Endothelial cell of umbilical vein (primary cell): ENCODE measurements around the gene ELMO1. TPM values are rescaled to one million over a fixed set of nuclear protein-coding genes. Genes with fewer than 3 reads are reported as not detected.

Experiments
- BruUV-seq: library from RNA; stranded (reverse); fragments of 400-500 nt; replicated peaks from 2 replicates; lab custom pipeline; 2021; lab: Mats Ljungman, UMichigan
- CTCF ChIA-PET: fragments of 300-600, 350-600 bp; sonication (Branson Sonifier 250); formaldehyde crosslinking; loops from one replicate; lab custom pipeline; 2021; ENCODE audit warnings: antibody characterized with exemption, inconsistent platforms; lab: Charles Lee
- POLR2A ChIA-PET: fragments of 300-600, 350-600 bp; sonication (Branson Sonifier 250); formaldehyde crosslinking; loops from one replicate; lab custom pipeline; 2021; ENCODE audit warnings: antibody characterized with exemption, inconsistent platforms; lab: Charles Lee
- DNase-seq: peaks from one replicate; pipeline ENCODE4 v3.0.0-alpha.2; 2011; ENCODE audit warnings: low read depth, low spot score
- FAIRE-seq: peaks from 2 replicates; lab custom pipeline; 2011; peaks lifted over from hg19 to GRCh38; lab: Jason Lieb, UNC
- H2AFZ ChIP-seq: 2 replicates; pipeline ENCODE4 v1.6.0; 2012; ENCODE audit warnings: low read depth, low read length, control low read depth, inconsistent platforms
- H3K27ac ChIP-seq: 2 replicates; pipeline ENCODE4 v1.5.1; 2011; ENCODE audit warnings: low read depth, mild to moderate bottlenecking, control low read depth, low read length, moderate library complexity; ENCODE audit not compliant: insufficient read depth
- H3K27me3 ChIP-seq, 2 experiments: 2 replicates each; pipeline versions ENCODE4 v1.6.0 to v1.6.1; 2011; ENCODE audit warnings: low read length in 2 of 2, mixed read lengths in 1 of 2; ENCODE audit not compliant: control insufficient read depth in 2 of 2, insufficient read depth in 2 of 2
- H3K36me3 ChIP-seq, 2 experiments: 2 replicates in 1 of 2; 3 replicates in 1 of 2; pipeline ENCODE4 v1.5.1; 2011; ENCODE audit warnings: low read length in 2 of 2, mild to moderate bottlenecking in 1 of 2, moderate library complexity in 1 of 2; ENCODE audit not compliant: control insufficient read depth in 2 of 2, insufficient read depth in 2 of 2; ENCODE audit errors: extremely low read depth in 1 of 2
- H3K4me1 ChIP-seq: 3 replicates; pipeline ENCODE4 v1.5.1; 2011; ENCODE audit warnings: mild to moderate bottlenecking, low read length; ENCODE audit not compliant: control insufficient read depth, insufficient read depth; ENCODE audit errors: extremely low read depth
- H3K4me2 ChIP-seq: 2 replicates; pipeline ENCODE4 v1.6.1; 2011; ENCODE audit warnings: low read length, control low read depth, mixed read lengths; ENCODE audit not compliant: insufficient read depth
- H3K4me3 ChIP-seq, 3 experiments: fragments of 200-600 bp in 1 of 3; sonication (generic), shearing (Covaris generic) in 1 of 3; replicated peaks in 1 of 3; 2 replicates each; pipeline ENCODE4 v1.5.1; 2011 to 2016; ENCODE audit warnings: control low read depth in 3 of 3, low read length in 3 of 3, mild to moderate bottlenecking in 2 of 3, inconsistent platforms in 1 of 3, low read depth in 1 of 3, moderate library complexity in 1 of 3; ENCODE audit not compliant: insufficient read depth in 1 of 3
- H3K79me2 ChIP-seq: 2 replicates; pipeline ENCODE4 v1.6.0; 2012; ENCODE audit warnings: low read length, inconsistent platforms; ENCODE audit not compliant: control insufficient read depth, insufficient read depth
- H3K9ac ChIP-seq: replicated peaks from 2 replicates; pipeline ENCODE3; 2011; ENCODE audit warnings: low read length, control low read depth; ENCODE audit not compliant: insufficient read depth; ENCODE audit errors: extremely low read depth
- H3K9me1 ChIP-seq: replicated peaks from 3 replicates; pipeline ENCODE4 v1.6.0; 2011; ENCODE audit warnings: mild to moderate bottlenecking, low read length; ENCODE audit not compliant: control insufficient read depth, insufficient read depth; ENCODE audit errors: extremely low read depth
- H3K9me3 ChIP-seq: replicated peaks from 2 replicates; pipeline ENCODE4 v1.5.1; 2012; ENCODE audit warnings: low read length, inconsistent platforms; ENCODE audit not compliant: control insufficient read depth, insufficient read depth
- H4K20me1 ChIP-seq: replicated peaks from 2 replicates; pipeline ENCODE3; 2011; ENCODE audit warnings: mild to moderate bottlenecking, low read length; ENCODE audit not compliant: control insufficient read depth, insufficient read depth; ENCODE audit errors: extremely low read depth
- EZH2 ChIP-seq: IDR thresholded peaks from 2 replicates; pipeline ENCODE4 v1.6.1; 2012; ENCODE audit warnings: borderline replicate concordance, low read depth, mild to moderate bottlenecking, moderate library complexity, low read length, inconsistent platforms; ENCODE audit not compliant: severe bottlenecking
- FOS ChIP-seq: IDR thresholded peaks from 2 replicates; pipeline ENCODE4 v1.6.1; 2011; ENCODE audit warnings: mild to moderate bottlenecking, low read length, moderate library complexity, borderline replicate concordance; ENCODE audit not compliant: insufficient read depth
- GATA2 ChIP-seq: IDR thresholded peaks from 2 replicates; pipeline ENCODE4 v1.7.0; 2011; ENCODE audit warnings: low read depth, mild to moderate bottlenecking, moderate library complexity, mixed read lengths, low read length; ENCODE audit not compliant: insufficient read length, insufficient read depth
- JUN ChIP-seq: IDR thresholded peaks from 2 replicates; pipeline ENCODE4 v1.6.1; 2011; ENCODE audit warnings: borderline replicate concordance, low read depth; ENCODE audit not compliant: insufficient read length, insufficient read depth
- MYC ChIP-seq: IDR thresholded peaks from one replicate; pipeline ENCODE4 v1.6.1; 2011; ENCODE audit warnings: mild to moderate bottlenecking, low read depth, low read length
- POLR2A ChIP-seq: IDR thresholded peaks from 2 replicates; pipeline ENCODE4 v1.6.1; 2012; ENCODE audit warnings: low read depth, mild to moderate bottlenecking, control low read depth, low read length
- POLR2AphosphoS5 ChIP-seq: IDR thresholded peaks from 2 replicates; pipeline ENCODE4 v1.6.1; 2012; ENCODE audit warnings: low read depth, mild to moderate bottlenecking, control low read depth, low read length, moderate library complexity; ENCODE audit not compliant: insufficient read depth
- dilution Hi-C: fragments of 300-500 bp; cut with MboI; formaldehyde crosslinking; loops from one replicate; pipeline ENCODE4 v1.15.0; 2019; ENCODE audit warnings: low sequenced_read_pairs; ENCODE audit not compliant: extremely low pct_ligation_motif_present
- intact Hi-C: fragments of 100-400 bp; cut with micrococcal nuclease; formaldehyde crosslinking; loops from one replicate; pipeline ENCODE4 v1.10.0; 2022
- polyA plus RNA-seq, 4 experiments: library from polyadenylated mRNA; depleted of rRNA in 3 of 4; stranded (reverse) in 3 of 4; unstranded in 1 of 4; fragments of >200 nt; gene quantifications; 2 replicates each; pipeline versions ENCODE4 v1.2.1 to v1.2.3, GENCODE V29; 2011 to 2012; ENCODE audit warnings: missing spikeins in 1 of 4
- total RNA-seq: library from RNA; stranded (reverse); gene quantifications from 2 replicates; pipeline ENCODE4 v1.2.3, GENCODE V29; 2021
- TF ChIP-seq, protein P1 (sequence below), 2 donors: IDR thresholded peaks; 1 replicate in 1 of 2; 2 replicates in 1 of 2; pipeline ENCODE4 v1.5.1; 2011; ENCODE audit warnings: low read length in 2 of 2, mild to moderate bottlenecking in 2 of 2, moderate library complexity in 2 of 2, control low read depth in 1 of 2, inconsistent platforms in 1 of 2, low read depth in 1 of 2; ENCODE audit not compliant: insufficient read depth in 1 of 2; ENCODE audit errors: extremely low read depth in 1 of 2
- TF ChIP-seq, protein P2 (sequence below): IDR thresholded peaks from 2 replicates; pipeline ENCODE4 v1.6.1; 2011; ENCODE audit not compliant: insufficient read depth, insufficient read length

Gene ELMO1
- total and polyA plus RNA-seq, 2 donors (not counting 3 experiments of a cell fraction or from before 2014, with no cell fraction given): 17.0 to 30.6 TPM

DNA sequence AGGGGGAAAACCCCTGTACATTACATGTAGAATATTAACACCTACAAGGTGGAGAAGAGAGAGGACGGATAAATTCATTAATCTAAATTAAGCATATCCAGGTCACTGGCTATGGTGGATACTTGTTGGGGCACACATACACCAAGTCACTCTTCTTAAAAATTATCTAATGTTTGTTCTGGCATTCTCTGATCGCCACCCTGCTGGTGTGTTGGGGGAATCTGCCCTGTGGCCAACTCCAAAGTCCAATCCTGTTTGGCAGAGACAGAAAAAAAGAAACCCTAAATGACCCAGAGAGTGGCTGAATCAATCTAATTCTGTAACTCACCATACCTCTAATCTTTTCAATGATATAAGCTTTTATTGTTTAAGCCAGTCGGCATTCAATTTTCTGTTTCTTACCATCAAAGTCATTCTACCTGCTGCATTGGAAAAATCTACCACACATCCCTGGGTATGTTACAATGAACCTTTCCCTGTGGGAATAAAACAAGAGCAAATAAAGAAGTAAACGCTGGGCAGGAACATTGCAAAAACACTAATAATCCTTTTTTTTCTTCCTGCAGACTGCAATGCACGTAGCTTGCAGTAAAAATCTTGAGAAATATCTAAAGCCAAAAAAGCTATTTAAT, 34.2 kb downstream of the ELMO1 start:
- dilution Hi-C loops: no loop called here
- no TSS peak for BruUV-seq
- POLR2A ChIA-PET: no interaction called here

DNA sequence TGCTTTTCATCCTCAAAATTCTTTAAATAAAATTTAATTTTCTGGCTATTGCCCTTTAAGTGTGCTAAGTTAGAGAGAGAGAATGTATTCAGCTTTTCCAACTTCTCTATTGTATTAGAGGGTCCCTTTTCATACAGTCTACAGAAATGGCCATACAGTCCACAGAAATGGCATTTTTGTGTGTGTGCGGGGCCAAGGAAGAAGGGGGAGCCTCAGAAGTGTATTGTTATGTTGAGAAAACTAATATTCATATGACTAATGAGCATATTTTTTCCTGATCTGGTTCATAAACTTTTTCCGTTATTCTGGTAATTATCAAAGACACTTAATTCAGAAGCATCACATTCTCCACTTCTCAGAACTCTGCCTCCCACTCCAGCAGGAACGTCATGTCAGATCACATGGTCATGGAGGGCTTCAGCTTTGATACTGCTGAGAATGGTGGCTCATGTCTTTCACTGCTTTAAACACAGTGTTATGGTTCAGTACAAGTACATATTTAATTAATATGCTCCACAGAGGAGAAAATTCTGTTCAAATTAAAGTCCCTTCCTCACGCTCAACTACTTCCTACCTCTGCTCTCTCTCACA, 37.1 kb downstream of the ELMO1 start:
- Histone ChIP-seq H2AFZ (no peak overlapping the region), H3K4me2 (no peak overlapping the region), H3K9me1 (no peaks in the 10 kb centered on the region), H4K20me1 (no peaks in the 10 kb centered on the region), H3K9ac (no peak overlapping the region), H3K4me1 (peaks cover 18% of the 10 kb centered on the region), H3K79me2 (no peaks in the 10 kb centered on the region), H3K27ac (no peak overlapping the region), H3K4me3 (no peak overlapping the region), H3K36me3 (no peaks in the 10 kb centered on the region), H3K27me3 (no peaks in the 10 kb centered on the region), H3K9me3 (no peaks in the 10 kb centered on the region)
- no TSS peak for BruUV-seq
- no peak for DNase-seq
- TF ChIP-seq GATA2: no peak
- TF ChIP-seq JUN: no peak
- no peak for TF ChIP-seq EZH2
- no peak for TF ChIP-seq FOS
- TF ChIP-seq, protein P1, sequence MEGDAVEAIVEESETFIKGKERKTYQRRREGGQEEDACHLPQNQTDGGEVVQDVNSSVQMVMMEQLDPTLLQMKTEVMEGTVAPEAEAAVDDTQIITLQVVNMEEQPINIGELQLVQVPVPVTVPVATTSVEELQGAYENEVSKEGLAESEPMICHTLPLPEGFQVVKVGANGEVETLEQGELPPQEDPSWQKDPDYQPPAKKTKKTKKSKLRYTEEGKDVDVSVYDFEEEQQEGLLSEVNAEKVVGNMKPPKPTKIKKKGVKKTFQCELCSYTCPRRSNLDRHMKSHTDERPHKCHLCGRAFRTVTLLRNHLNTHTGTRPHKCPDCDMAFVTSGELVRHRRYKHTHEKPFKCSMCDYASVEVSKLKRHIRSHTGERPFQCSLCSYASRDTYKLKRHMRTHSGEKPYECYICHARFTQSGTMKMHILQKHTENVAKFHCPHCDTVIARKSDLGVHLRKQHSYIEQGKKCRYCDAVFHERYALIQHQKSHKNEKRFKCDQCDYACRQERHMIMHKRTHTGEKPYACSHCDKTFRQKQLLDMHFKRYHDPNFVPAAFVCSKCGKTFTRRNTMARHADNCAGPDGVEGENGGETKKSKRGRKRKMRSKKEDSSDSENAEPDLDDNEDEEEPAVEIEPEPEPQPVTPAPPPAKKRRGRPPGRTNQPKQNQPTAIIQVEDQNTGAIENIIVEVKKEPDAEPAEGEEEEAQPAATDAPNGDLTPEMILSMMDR (IDR thresholded peaks at IDR 0.05; ENCODE audit: extremely low read depth in 1 of 2, insufficient read depth in 1 of 2, low read depth in 1 of 2, low read length in 2 of 2): no peak
- no peak for TF ChIP-seq POLR2A
- TF ChIP-seq MYC: no peak
- TF ChIP-seq POLR2AphosphoS5: no peak
- TF ChIP-seq, protein P2, sequence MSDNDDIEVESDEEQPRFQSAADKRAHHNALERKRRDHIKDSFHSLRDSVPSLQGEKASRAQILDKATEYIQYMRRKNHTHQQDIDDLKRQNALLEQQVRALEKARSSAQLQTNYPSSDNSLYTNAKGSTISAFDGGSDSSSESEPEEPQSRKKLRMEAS: no peak
- dilution Hi-C loops: no loop called here
- intact Hi-C loops: no loop called here
- ChIA-PET CTCF (no interaction called here), POLR2A (no interaction called here)
- no peak for FAIRE-seq

More for the DNA sequence above, 34.2 kb downstream of the ELMO1 start:
- Histone ChIP-seq H3K4me3 (no peak overlapping the region), H3K9me3 (no peaks in the 10 kb centered on the region), H3K4me2 (no peak overlapping the region), H2AFZ (no peak overlapping the region), H3K9ac (no peak overlapping the region), H4K20me1 (no peaks in the 10 kb centered on the region), H3K9me1 (no peaks in the 10 kb centered on the region), H3K79me2 (no peaks in the 10 kb centered on the region), H3K27me3 (no peaks in the 10 kb centered on the region), H3K36me3 (no peaks in the 10 kb centered on the region), H3K27ac (no peak overlapping the region), H3K4me1 (peaks cover 2% of the 10 kb centered on the region)
- TF ChIP-seq, protein P2: no peak
- no peak for FAIRE-seq
- DNase-seq: no peak
- intact Hi-C loops: no loop called here
- CTCF ChIA-PET: no interaction called here
